ENCODE data around the gene TBXT.

TBXT gene

DNA sequence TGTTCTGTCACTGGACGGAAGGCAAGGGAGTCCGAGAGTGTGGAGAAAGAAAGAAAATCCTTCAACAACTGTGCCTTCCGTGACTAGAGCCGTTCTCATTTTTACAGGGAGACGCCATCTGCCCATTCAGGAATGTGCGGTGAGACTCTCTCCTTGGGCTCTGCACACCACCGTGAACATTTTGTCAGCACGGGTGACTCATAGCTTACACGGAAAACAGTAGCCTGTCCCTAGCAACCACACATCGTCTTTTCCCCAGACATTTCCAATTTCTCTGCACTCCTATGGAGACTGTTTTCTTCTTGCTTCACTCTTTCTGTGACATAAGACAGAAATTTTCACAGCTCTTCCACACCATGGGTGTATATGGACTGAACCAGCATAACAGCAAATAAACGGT is 55.1 kb downstream of the TBXT start:
- DNase-seq, result peak; percentile 89

DNA sequence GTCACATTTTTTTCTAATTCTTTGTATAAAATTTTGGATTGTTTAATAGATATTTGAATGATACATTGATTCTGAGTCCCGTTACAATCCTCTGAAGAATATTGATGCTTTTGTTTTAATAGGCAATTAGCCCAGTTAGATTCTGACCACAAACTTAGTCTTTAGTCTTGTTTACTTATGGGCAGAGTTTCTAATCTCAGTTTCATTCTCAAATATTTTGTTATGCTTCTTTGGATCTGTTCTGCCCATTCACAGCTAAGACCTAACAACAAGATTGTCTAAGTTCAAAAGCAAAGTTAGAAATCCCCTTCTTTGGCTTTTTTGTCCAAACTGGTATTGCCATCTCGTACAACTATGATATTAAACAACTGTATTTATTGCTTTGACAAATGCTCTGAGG is 58.0 kb downstream of the TBXT start:
- no peak for DNase-seq

Data from fibroblast of skin of back (primary cell).